HCT116 (cell line): ENCODE data around the gene DLG2. TPM values are rescaled to one million over a fixed set of nuclear protein-coding genes. Genes with fewer than 3 reads are reported as not detected.

Source experiments
- ATAC-seq: fragments of 200-7000 bp; cut with Tn5 transposase; 2 replicates; pipeline ENCODE4 v1.9.1; 2020; ENCODE audit warnings: mild to moderate bottlenecking, moderate library complexity
- BruUV-seq: library from RNA; stranded (reverse); fragments of 400-500 nt; replicated peaks from 2 replicates; lab custom pipeline; 2021; lab: Mats Ljungman, UMichigan
- CTCF ChIA-PET: fragments of 300-600 bp; sonication (Branson Sonifier 250); formaldehyde crosslinking; loops from one replicate; lab custom pipeline; 2021; ENCODE audit warnings: antibody characterized with exemption; lab: Charles Lee
- POLR2A ChIA-PET: fragments of 300-600, 350-600 bp; sonication (Branson Sonifier 250); formaldehyde crosslinking; loops from one replicate; lab custom pipeline; 2021; ENCODE audit warnings: antibody characterized with exemption; lab: Charles Lee
- RAD21 ChIA-PET, 2 experiments: fragments of 300-600 bp; sonication (Branson Sonifier 250); formaldehyde crosslinking; loops; one replicate each; lab custom pipeline; 2023; ENCODE audit warnings: low total read pairs in 2 of 2; ENCODE audit not compliant: uncharacterized antibody in 2 of 2, unreplicated experiment in 2 of 2, low non-redundant PET in 1 of 2; lab: Charles Lee
- DNase-seq: peaks from one replicate; pipeline ENCODE4 v3.0.0-alpha.2; 2010; ENCODE audit warnings: low read depth, low spot score
- H2AFZ ChIP-seq: fragments of 200-600 bp; shearing (Covaris generic), sonication (generic); 2 replicates; pipeline ENCODE4 v1.6.1; 2017; ENCODE audit warnings: low read depth, mixed run types, mixed read lengths, antibody characterized with exemption, low read length; ENCODE audit not compliant: poor library complexity, severe bottlenecking
- H3K27ac ChIP-seq: 2 replicates; pipeline ENCODE4 v1.5.1; 2012; ENCODE audit warnings: low read depth, low read length
- H3K27me3 ChIP-seq: fragments of 200-600 bp; sonication (generic); 2 replicates; pipeline ENCODE4 v1.6.1; 2016; ENCODE audit warnings: mixed run types, low read length, mixed read lengths; ENCODE audit not compliant: insufficient read depth
- H3K36me3 ChIP-seq, 2 experiments: fragments of 200-500 bp in 1 of 2; fragments of 200-600 bp in 1 of 2; sonication (Bioruptor generic) in 1 of 2; sonication (generic) in 1 of 2; 2 replicates each; pipeline versions ENCODE4 v1.5.1 to v1.6.1; 2014 to 2016; ENCODE audit warnings: low read length in 2 of 2, inconsistent platforms in 1 of 2, mixed read lengths in 1 of 2, mixed run types in 1 of 2; ENCODE audit not compliant: insufficient read depth in 2 of 2, control insufficient read depth in 1 of 2
- H3K4me1 ChIP-seq, 2 experiments: fragments of 200-600 bp in 1 of 2; sonication (generic) in 1 of 2; 2 replicates each; pipeline versions ENCODE4 v1.5.1 to v1.6.1; 2012 to 2017; ENCODE audit warnings: low read length in 2 of 2, inconsistent platforms in 1 of 2, mild to moderate bottlenecking in 1 of 2, mixed read lengths in 1 of 2, mixed run types in 1 of 2, moderate library complexity in 1 of 2; ENCODE audit not compliant: insufficient read depth in 2 of 2, control insufficient read depth in 1 of 2
- H3K4me2 ChIP-seq: fragments of 200-600 bp; sonication (generic); 2 replicates; pipeline ENCODE4 v1.6.1; 2017; ENCODE audit warnings: mixed run types, low read length, mixed read lengths
- H3K4me3 ChIP-seq, 2 experiments: fragments of 200-600 bp in 1 of 2; sonication (generic) in 1 of 2; replicated peaks in 1 of 2; 2 replicates each; pipeline ENCODE4 v1.5.1; 2011 to 2016; ENCODE audit warnings: low read length in 2 of 2, control low read depth in 1 of 2, low read depth in 1 of 2, mild to moderate bottlenecking in 1 of 2, mixed read lengths in 1 of 2, mixed run types in 1 of 2
- H3K79me2 ChIP-seq: fragments of 200-600 bp; sonication (generic); 2 replicates; pipeline ENCODE4 v1.6.1; 2017; ENCODE audit warnings: mild to moderate bottlenecking, mixed run types, low read length, moderate library complexity, mixed read lengths; ENCODE audit not compliant: insufficient read depth
- H3K9ac ChIP-seq: fragments of 200-600 bp; sonication (generic); 2 replicates; pipeline ENCODE4 v1.6.1; 2016; ENCODE audit warnings: low read length, mixed read lengths
- H3K9me2 ChIP-seq: fragments of 200-600 bp; sonication (generic), shearing (Covaris generic); 2 replicates; pipeline ENCODE4 v1.6.1; 2017; ENCODE audit warnings: mixed run types, mild to moderate bottlenecking, moderate library complexity; ENCODE audit not compliant: insufficient read depth
- H3K9me3 ChIP-seq, 2 experiments: fragments of 200-500 bp in 1 of 2; fragments of 200-600 bp in 1 of 2; sonication (Bioruptor generic) in 1 of 2; sonication (generic) in 1 of 2; 2 replicates each; pipeline ENCODE4 v1.6.1; 2014 to 2017; ENCODE audit warnings: low read length in 2 of 2, mixed read lengths in 2 of 2, inconsistent platforms in 1 of 2, low read depth in 1 of 2, mild to moderate bottlenecking in 1 of 2, mixed run types in 1 of 2, moderate library complexity in 1 of 2; ENCODE audit not compliant: control insufficient read depth in 1 of 2, insufficient read depth in 1 of 2
- H4K20me1 ChIP-seq: fragments of 200-600 bp; sonication (generic), shearing (Covaris generic); 2 replicates; pipeline ENCODE4 v1.6.1; 2017; ENCODE audit warnings: mixed run types, mild to moderate bottlenecking, moderate library complexity; ENCODE audit not compliant: insufficient read depth
- ATF3 ChIP-seq: IDR thresholded peaks from 2 replicates; pipeline ENCODE4 v1.6.1; 2012
- CBX3 ChIP-seq: IDR thresholded peaks from 2 replicates; pipeline ENCODE4 v1.6.1; 2012; ENCODE audit warnings: low read depth
- CEBPB ChIP-seq: IDR thresholded peaks from 2 replicates; pipeline ENCODE4 v1.6.1; 2012; ENCODE audit warnings: low read depth
- CTCF ChIP-seq, 3 experiments: fragments of 200-600 bp in 1 of 3; sonication (generic) in 1 of 3; IDR thresholded peaks in 2 of 3; conservative IDR thresholded peaks in 1 of 3; 2 replicates each; pipeline ENCODE4 v1.5.1; 2012 to 2017; ENCODE audit warnings: low read depth in 2 of 3, low read length in 2 of 3, antibody characterized with exemption in 1 of 3, borderline replicate concordance in 1 of 3, control low read depth in 1 of 3, mild to moderate bottlenecking in 1 of 3, mixed read lengths in 1 of 3, mixed run types in 1 of 3, moderate library complexity in 1 of 3; ENCODE audit not compliant: insufficient read depth in 1 of 3
- ELF1 ChIP-seq: IDR thresholded peaks from 2 replicates; pipeline ENCODE4 v1.6.1; 2012; ENCODE audit warnings: low read depth, borderline replicate concordance
- EZH2 ChIP-seq: fragments of 200-600 bp; sonication (generic); IDR thresholded peaks from 2 replicates; pipeline ENCODE4 v1.6.1; 2017; ENCODE audit warnings: antibody characterized with exemption, mixed run types
- FOSL1 ChIP-seq: IDR thresholded peaks from 2 replicates; pipeline ENCODE4 v1.6.1; 2012; ENCODE audit warnings: low read depth
- JUND ChIP-seq: IDR thresholded peaks from 2 replicates; pipeline ENCODE4 v1.6.1; 2012
- RAD21 ChIP-seq: IDR thresholded peaks from 2 replicates; pipeline ENCODE4 v1.6.1; 2012; ENCODE audit warnings: low read depth, mild to moderate bottlenecking
- REST ChIP-seq: IDR thresholded peaks from 2 replicates; pipeline ENCODE4 v1.6.1; 2012; ENCODE audit warnings: low read depth
- TCF7L2 ChIP-seq: IDR thresholded peaks from 2 replicates; pipeline ENCODE4 v1.7.0; 2011; ENCODE audit warnings: borderline replicate concordance, inconsistent platforms; ENCODE audit not compliant: insufficient read depth, insufficient read length; ENCODE audit errors: extremely low read depth
- ZBTB33 ChIP-seq: IDR thresholded peaks from 2 replicates; pipeline ENCODE4 v1.6.1; 2011; ENCODE audit warnings: mild to moderate bottlenecking, low read length, moderate library complexity; ENCODE audit not compliant: insufficient replicate concordance; ENCODE audit errors: extremely low read depth
- ZFX ChIP-seq: fragments of 450-650 bp; IDR thresholded peaks from 2 replicates; pipeline ENCODE4 v1.6.1; 2017
- intact Hi-C: fragments of 100-400 bp; cut with micrococcal nuclease; formaldehyde crosslinking; loops from 2 replicates; pipeline ENCODE4 v1.10.0; 2022
- total RNA-seq: library from RNA; stranded (reverse); gene quantifications from one replicate; pipeline ENCODE4 v1.2.1, GENCODE V29; 2021; ENCODE audit not compliant: unreplicated experiment

DLG2 gene
- total RNA-seq, 1 experiment from 2014 or later, result 2.4 TPM

GRCh38 chr11:83540112-83540675 lies 2086.9 kb downstream of the DLG2 start:
- H3K9me2 ChIP-seq, result no peaks in the 10 kb centered on the region
- TF ChIP-seq FOSL1 (no peak), ATF3 (no peak), RAD21 (no peak), ZBTB33 (no peak), EZH2 (no peak), CEBPB (no peak), JUND (no peak), REST (no peak), TCF7L2 (no peak), ZFX (no peak), CBX3 (no peak), CTCF (IDR thresholded peaks at IDR 0.05 in 2 of 3, conservative IDR thresholded peaks at IDR 0.05 in 1 of 3; ENCODE audit: borderline replicate concordance in 1 of 3, insufficient read depth in 1 of 3, low read depth in 2 of 3, low read length in 2 of 3) (no peak), ELF1 (no peak)
- H3K36me3 ChIP-seq, result no peaks in the 10 kb centered on the region
- H3K4me2 ChIP-seq, result no peak overlapping the region
- RAD21 ChIA-PET, result no interaction called here
- no peak overlapping the region for H3K27ac ChIP-seq
- intact Hi-C loops, result no loop called here
- H3K4me1 ChIP-seq, result no peaks in the 10 kb centered on the region
- no peak overlapping the region for H3K4me3 ChIP-seq
- H3K79me2 ChIP-seq, result no peaks in the 10 kb centered on the region
- no peaks in the 10 kb centered on the region for H3K9me3 ChIP-seq
- H4K20me1 ChIP-seq, result no peaks in the 10 kb centered on the region
- DNase-seq (no peak), ATAC-seq (no peak)
- CTCF ChIA-PET, result no interaction called here
- peaks cover 54% of the 10 kb centered on the region for H3K27me3 ChIP-seq
- no peak overlapping the region for H2AFZ ChIP-seq
- POLR2A ChIA-PET, result no interaction called here
- BruUV-seq, result no TSS peak
- no peak overlapping the region for H3K9ac ChIP-seq
